Stimulated activated CD8-positive, alpha-beta memory T cell treated with anti-CD3 and anti-CD28 coated beads, Interleukin-4, amount 100 ng/mL, for 1 hour (primary cell): ENCODE measurements around the gene OMG.
"Not testable (repeated sequence)": the region's sequence is repeated elsewhere in the genome, so short reads cannot be mapped to it uniquely, and the experiment has no call there.

Source experiments
- DNase-seq, 2 donors: peaks; one replicate each; pipeline ENCODE4 v3.0.0-alpha.2; 2020; ENCODE audit warnings: low read depth in 2 of 2, low spot score in 1 of 2

Gene OMG

DNA sequence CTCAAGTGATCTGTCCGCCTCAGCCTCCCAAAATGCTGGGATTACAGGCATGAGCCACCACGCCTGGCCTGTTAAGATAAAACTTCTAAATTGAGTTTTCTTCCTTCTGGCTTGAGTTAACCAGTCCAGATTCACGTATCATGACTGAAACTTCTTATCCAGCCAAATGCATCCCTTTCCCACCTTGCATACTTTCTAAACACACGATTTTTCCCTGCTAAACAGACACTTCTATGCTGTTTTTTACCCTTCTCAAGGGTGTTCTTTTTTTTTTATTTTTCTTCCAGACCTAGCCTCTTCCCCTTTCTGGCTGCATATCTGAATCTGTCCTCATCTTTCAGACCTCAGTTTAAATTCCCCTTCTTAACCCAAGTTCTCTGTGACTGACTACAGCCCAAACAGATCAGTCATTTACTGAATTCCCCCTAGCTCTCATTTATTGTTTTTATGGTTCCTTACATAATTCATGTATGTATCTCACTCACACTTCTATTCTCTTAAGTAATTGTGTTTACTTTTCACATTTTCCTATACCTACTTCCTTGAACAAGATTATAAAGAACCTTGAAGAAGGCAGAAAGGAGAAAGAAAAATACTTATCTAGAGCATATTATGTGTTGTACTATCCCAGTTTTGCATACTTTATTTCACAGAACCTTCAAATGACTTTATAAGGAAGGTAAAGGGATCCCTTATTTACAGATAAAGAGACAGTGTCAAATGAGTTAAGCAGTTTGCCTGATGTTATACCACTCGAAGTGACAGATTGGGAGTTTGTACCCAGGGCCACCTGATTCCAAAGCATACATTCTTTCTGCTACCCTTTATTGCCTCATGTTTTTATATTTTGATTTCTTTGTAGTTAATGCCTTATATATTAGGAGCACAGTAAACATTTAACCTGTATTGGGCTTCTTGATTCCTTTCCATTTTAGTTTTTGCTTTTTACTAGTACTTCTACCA lies 11.6 kb upstream of the OMG start:
- no peak for DNase-seq

DNA sequence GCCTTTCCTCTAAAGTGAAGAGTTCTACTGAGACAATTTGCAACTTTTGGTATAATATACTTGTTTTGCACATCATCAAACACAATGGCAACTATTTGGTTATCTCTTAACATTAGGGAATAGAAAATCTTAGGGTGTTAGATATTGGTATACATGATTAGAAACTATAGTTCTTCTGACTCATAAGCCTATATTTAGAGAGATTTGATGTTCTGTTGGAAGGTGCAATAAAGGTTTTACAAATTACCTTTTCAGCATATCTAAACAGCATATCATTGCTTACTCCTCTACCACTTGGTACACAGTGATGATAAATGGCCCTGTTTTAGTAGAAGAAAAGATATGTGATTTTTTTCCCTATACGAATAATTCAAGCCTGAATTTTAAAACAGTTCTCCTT lies 10.6 kb upstream of the OMG start:
- DNase-seq = no peak

GRCh38 chr17:31299624-31300023 lies 2.6 kb upstream of the OMG start:
- no peak for DNase-seq

- no peak for DNase-seq
These were observed 897 bp downstream of the OMG start for GRCh38 chr17:31296142-31296541.

DNA sequence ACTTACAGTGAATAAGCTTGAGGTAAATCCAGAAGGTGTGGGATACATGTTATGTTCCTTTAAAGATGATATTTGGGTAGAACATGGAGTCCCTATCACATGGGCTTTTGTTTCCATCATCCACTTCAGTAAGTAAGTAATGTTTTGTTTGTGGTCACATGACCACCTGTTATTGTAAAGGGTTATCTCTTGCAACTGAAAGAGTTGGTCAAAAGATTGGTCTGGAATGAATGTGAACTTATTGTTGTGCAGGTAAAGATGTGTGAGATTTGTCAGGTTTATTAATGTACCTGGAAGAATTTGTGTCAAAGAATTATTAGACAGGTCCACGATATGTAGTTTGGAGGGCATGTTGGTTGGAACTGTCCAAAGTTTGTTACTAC lies 1.6 kb downstream of the OMG start:
- DNase-seq = no peak

- no peak for DNase-seq
These were observed 2.1 kb downstream of the OMG start for GRCh38 chr17:31294820-31295488.

GRCh38 chr17:31294231-31294630 lies 2.8 kb downstream of the OMG start:
- no peak for DNase-seq

DNA sequence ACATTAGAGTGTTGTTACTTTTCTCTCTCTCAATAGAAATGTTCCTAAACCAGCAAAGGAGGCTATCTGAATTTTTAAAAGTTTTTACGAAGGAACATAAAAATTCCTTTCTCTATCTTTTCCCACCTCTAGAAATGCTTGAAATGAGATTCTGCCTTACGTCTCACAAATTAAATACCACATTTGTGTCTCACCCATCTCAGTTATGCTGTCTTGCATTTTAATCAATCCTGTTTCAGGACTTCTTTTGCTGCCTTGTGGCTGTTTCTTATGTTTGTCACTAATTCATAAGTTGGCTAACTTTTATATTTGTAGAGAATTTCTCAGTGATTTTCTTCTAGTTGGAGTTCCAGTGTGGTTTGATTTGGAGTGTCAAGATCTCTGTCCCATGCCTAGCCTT lies 3.5 kb downstream of the OMG start:
- DNase-seq = no peak

- no peak for DNase-seq
These were observed 5.2 kb downstream of the OMG start for GRCh38 chr17:31291820-31292219.

GRCh38 chr17:31289790-31290189 lies 7.2 kb downstream of the OMG start:
- no peak for DNase-seq

- not testable (repeated sequence) for DNase-seq
These were observed 9.1 kb downstream of the OMG start for GRCh38 chr17:31287932-31288331.

- no peak for DNase-seq
These were observed 10.5 kb downstream of the OMG start for GRCh38 chr17:31286587-31286986.

GRCh38 chr17:31283841-31284240 lies 13.2 kb downstream of the OMG start:
- no peak for DNase-seq

DNA sequence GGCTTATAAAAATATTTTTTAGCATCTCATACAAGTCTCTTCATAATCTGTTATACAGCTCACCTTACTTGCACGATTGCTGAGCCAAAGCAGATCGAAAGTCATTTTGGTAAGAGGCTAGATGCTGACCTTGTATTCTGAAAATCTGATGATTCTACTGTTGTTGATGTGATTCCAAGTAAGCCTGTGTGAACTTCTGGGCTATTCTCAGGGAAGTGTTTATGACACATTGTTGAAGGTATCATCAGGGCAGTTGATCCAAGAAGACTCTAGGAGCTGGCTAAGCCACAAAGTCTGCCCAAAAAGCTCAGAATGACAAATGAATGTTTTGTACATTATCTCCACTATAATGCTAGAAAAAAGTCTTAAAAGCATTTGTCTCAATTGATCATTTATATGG lies 16.0 kb downstream of the OMG start:
- DNase-seq = no peak

DNA sequence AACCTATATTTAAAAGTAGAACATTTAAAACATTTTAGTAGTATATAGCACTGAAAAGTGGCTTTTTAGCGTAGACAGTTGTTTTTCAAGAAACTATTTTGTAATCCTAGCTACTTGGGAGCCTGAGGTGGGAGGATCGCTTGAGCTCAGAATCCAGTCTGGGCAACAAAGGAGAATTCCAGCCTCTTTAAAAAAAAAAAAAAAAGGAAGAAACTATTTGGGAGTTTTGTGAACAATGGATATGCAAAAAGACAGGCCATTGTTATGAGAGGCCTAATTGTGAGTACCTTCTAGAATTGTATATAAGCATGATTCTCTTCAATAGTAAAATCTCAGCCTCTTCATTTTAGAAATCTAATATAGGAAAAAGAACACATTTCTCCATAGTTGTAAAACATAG lies 17.6 kb downstream of the OMG start:
- no peak for DNase-seq

DNA sequence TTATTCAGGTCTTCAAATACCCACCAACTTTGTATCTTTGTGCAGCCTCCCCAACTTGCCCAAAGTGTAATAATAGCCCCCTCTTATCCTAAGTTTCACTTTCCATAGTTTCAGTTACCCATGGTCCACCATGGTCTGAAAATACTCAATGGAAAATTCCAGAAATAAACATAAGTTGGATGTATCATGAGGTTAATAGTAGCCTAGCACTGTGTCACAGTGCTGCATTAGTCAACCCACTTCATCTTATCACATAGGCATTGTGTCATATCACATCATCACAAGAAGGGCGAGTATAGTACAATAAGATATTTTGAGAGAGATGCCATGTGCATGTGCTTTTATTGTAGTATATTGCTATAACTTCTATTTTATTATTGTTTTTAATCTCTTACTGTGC lies 21.9 kb downstream of the OMG start:
- DNase-seq = no peak

- DNase-seq = no peak
These were observed 22.8 kb downstream of the OMG start for GRCh38 chr17:31274252-31274651.

DNA sequence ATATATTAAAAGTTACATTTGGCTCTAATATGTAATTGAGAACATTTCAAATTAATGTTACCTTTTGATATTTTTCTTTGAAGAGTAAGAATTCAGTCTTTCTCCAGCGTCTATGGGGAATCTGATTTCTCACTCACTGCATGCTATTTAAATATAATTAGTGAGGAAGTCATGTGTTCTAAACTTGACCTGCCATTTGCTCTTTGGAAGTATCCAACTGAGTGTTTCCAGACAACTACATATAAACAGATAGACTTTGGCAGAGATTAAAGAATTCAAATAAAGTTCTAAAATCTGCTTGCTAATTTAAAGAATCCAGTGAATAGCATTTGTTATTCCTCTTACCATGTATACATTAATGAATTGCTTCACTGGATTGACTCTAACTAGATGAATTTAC lies 23.5 kb downstream of the OMG start:
- no peak for DNase-seq

GRCh38 chr17:31272803-31273202 lies 24.2 kb downstream of the OMG start:
- no peak for DNase-seq

DNA sequence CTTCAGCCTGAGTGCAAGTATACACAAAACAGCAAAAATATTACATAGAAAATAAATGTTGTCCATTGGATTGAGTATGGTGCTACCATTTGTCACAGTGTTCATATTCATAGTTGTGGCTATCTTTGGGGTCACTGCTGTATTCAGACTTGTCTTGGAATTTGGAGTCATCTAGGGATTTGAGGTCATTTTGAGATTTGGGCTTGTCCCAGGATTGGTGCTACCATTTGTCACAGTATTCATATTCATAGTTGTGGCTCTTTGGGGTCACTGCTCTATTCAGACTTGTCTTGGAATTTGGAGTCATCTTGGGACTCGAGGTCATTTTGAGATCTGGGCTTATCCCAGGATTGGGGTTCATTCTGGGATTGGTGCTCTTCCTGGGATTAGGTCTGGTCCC lies 24.8 kb downstream of the OMG start:
- no peak for DNase-seq

- DNase-seq = no peak
These were observed 27.5 kb downstream of the OMG start for GRCh38 chr17:31269578-31269983.

GRCh38 chr17:31269036-31269577 lies 27.9 kb downstream of the OMG start:
- DNase-seq = no peak
